Colon (tissue), 2 donors: ENCODE measurements around the gene TIAM1.

Source experiments
- FAIRE-seq: peaks from 2 replicates; lab custom pipeline; 2012; peaks lifted over from hg19 to GRCh38; lab: Jason Lieb, UNC
- donor health status: control.
- donor health status: control.

TIAM1 gene

GRCh38 chr21:31329456-31330143 is 14.5 kb downstream of the TIAM1 start:
- no peak for FAIRE-seq

- no peak for FAIRE-seq
Measured at GRCh38 chr21:31326522-31327242, 17.4 kb downstream of the TIAM1 start.

GRCh38 chr21:31318971-31319370 is 25.1 kb downstream of the TIAM1 start:
- FAIRE-seq, result no peak

- FAIRE-seq, result no peak
Measured at GRCh38 chr21:31317688-31318087, 26.4 kb downstream of the TIAM1 start.

- FAIRE-seq, result no peak
Measured at GRCh38 chr21:31316488-31317169, 27.4 kb downstream of the TIAM1 start.

GRCh38 chr21:31316072-31316471 is 28.0 kb downstream of the TIAM1 start:
- no peak for FAIRE-seq

- FAIRE-seq, result no peak
Measured at GRCh38 chr21:31310750-31311149, 33.3 kb downstream of the TIAM1 start.

- no peak for FAIRE-seq
Measured at GRCh38 chr21:31308584-31308983, 35.5 kb downstream of the TIAM1 start.

- FAIRE-seq, result no peak
Measured at GRCh38 chr21:31305888-31306287, 38.2 kb downstream of the TIAM1 start.

- FAIRE-seq, result no peak
Measured at GRCh38 chr21:31299291-31300147, 44.5 kb downstream of the TIAM1 start.

GRCh38 chr21:31298618-31299269 is 45.3 kb downstream of the TIAM1 start:
- no peak for FAIRE-seq

- no peak for FAIRE-seq
Measured at GRCh38 chr21:31297806-31298205, 46.3 kb downstream of the TIAM1 start.

GRCh38 chr21:31295676-31296075 is 48.4 kb downstream of the TIAM1 start:
- no peak for FAIRE-seq

- FAIRE-seq, result no peak
Measured at GRCh38 chr21:31294691-31295090, 49.4 kb downstream of the TIAM1 start.

GRCh38 chr21:31293986-31294385 is 50.1 kb downstream of the TIAM1 start:
- FAIRE-seq, result no peak

GRCh38 chr21:31290765-31291164 is 53.3 kb downstream of the TIAM1 start:
- FAIRE-seq, result no peak

- no peak for FAIRE-seq
Measured at GRCh38 chr21:31289702-31290101, 54.4 kb downstream of the TIAM1 start.

GRCh38 chr21:31288191-31288590 is 55.9 kb downstream of the TIAM1 start:
- no peak for FAIRE-seq

- no peak for FAIRE-seq
Measured at GRCh38 chr21:31287201-31287600, 56.9 kb downstream of the TIAM1 start.

- no peak for FAIRE-seq
Measured at GRCh38 chr21:31286621-31287020, 57.4 kb downstream of the TIAM1 start.

GRCh38 chr21:31284797-31285397 is 59.2 kb downstream of the TIAM1 start:
- FAIRE-seq, result no peak
